ENCODE measurements around the gene BRSK1.
A peak's percentile ranks its signal among the peaks of the same experiment; 100 is the strongest.

The BRSK1 gene

GRCh38 chr19:55275851-55276719 lies 7.7 kb upstream of the BRSK1 start:
- DNase-seq = no peak

GRCh38 chr19:55276720-55277430 lies 6.9 kb upstream of the BRSK1 start:
- no peak for DNase-seq

GRCh38 chr19:55277494-55277893 lies 6.3 kb upstream of the BRSK1 start:
- no peak for DNase-seq

- DNase-seq = no peak
Observed at GRCh38 chr19:55278391-55279135, 5.2 kb upstream of the BRSK1 start.

- no peak for DNase-seq
Observed at GRCh38 chr19:55279340-55279739, 4.5 kb upstream of the BRSK1 start.

GRCh38 chr19:55279770-55280643 lies 3.8 kb upstream of the BRSK1 start, which contains the start of gene HSPBP1:
Gene HSPBP1, minus strand, starts transcription at chr19:55280110. Its CDS starts 502 bp downstream, at chr19:55279608.
- DNase-seq = peak; percentile 82 to 93 (median 87)

- DNase-seq = no peak
Observed at GRCh38 chr19:55284405-55285058, 735 bp downstream of the BRSK1 start.

- no peak for DNase-seq
Observed at GRCh38 chr19:55285229-55285890, 1.6 kb downstream of the BRSK1 start.

- no peak for DNase-seq
Observed at GRCh38 chr19:55287361-55288079, 3.7 kb downstream of the BRSK1 start.

- DNase-seq = no peak
Observed at GRCh38 chr19:55289117-55289796, 5.5 kb downstream of the BRSK1 start.

GRCh38 chr19:55297267-55297666 lies 13.5 kb downstream of the BRSK1 start:
- no peak for DNase-seq

GRCh38 chr19:55299991-55300390 lies 16.2 kb downstream of the BRSK1 start:
- no peak for DNase-seq

- DNase-seq = no peak
Observed at GRCh38 chr19:55300886-55301458, 17.2 kb downstream of the BRSK1 start.

GRCh38 chr19:55301459-55302317 lies 17.9 kb downstream of the BRSK1 start:
- peak; percentile 95 to 98 (median 96) for DNase-seq

GRCh38 chr19:55302318-55302703 lies 18.5 kb downstream of the BRSK1 start:
- DNase-seq = no peak

- no peak for DNase-seq
Observed at GRCh38 chr19:55303477-55303876, 19.7 kb downstream of the BRSK1 start.

- DNase-seq = no peak
Observed at GRCh38 chr19:55304279-55304978, 20.6 kb downstream of the BRSK1 start.

GRCh38 chr19:55304980-55305379 lies 21.2 kb downstream of the BRSK1 start:
- no peak for DNase-seq

Data from activated naive CD4-positive, alpha-beta T cell (primary cell).